ENCODE measurements around the gene LSAMP.

DNA sequence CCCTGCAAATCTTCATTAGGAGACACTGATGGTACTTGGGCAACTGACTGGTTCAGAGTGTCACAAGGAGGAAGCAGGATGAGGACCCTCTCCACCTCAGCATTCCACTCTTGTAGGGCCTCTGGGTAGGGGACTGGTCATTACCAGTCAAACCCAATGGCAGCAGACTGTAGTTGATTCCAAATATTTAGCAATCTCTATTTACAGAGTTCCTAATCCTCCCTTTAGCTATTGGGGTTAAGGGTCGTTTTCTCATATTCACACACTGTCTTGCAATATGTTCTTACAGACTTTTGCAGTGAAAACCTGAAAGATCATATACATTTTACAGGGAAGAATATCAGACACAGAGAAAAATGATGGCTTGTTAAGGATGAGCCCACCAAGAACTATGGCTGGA is 424.3 kb downstream of the LSAMP start:
- TF ChIP-seq, protein P1, sequence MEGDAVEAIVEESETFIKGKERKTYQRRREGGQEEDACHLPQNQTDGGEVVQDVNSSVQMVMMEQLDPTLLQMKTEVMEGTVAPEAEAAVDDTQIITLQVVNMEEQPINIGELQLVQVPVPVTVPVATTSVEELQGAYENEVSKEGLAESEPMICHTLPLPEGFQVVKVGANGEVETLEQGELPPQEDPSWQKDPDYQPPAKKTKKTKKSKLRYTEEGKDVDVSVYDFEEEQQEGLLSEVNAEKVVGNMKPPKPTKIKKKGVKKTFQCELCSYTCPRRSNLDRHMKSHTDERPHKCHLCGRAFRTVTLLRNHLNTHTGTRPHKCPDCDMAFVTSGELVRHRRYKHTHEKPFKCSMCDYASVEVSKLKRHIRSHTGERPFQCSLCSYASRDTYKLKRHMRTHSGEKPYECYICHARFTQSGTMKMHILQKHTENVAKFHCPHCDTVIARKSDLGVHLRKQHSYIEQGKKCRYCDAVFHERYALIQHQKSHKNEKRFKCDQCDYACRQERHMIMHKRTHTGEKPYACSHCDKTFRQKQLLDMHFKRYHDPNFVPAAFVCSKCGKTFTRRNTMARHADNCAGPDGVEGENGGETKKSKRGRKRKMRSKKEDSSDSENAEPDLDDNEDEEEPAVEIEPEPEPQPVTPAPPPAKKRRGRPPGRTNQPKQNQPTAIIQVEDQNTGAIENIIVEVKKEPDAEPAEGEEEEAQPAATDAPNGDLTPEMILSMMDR (IDR thresholded peaks at IDR 0.05): no peak
- TF ChIP-seq POLR2A (IDR thresholded peaks at IDR 0.05): no peak

All from lower leg skin (tissue), 3 donors.